Gastrocnemius medialis (tissue), 4 donors: ENCODE data around the gene COL23A1. TPM values are rescaled to one million over a fixed set of nuclear protein-coding genes. Genes with fewer than 3 reads are reported as not detected.

ENCODE experiments used
- ATAC-seq, 2 donors: fragments of 150-250 bp; one replicate each; pipeline ENCODE4 v1.9.1; 2016
- DNase-seq, 2 donors: peaks; one replicate each; pipeline ENCODE4 v3.0.0-alpha.2; 2019
- H3K27ac ChIP-seq, 4 donors: fragments of 200-600 bp; sonication (generic); 1 replicate in 1 of 4; 2 replicates in 3 of 4; pipeline ENCODE4 v1.5.1; 2016 to 2018; ENCODE audit warnings: mild to moderate bottlenecking in 2 of 4, moderate library complexity in 1 of 4
- H3K27me3 ChIP-seq, 3 donors: fragments of 200-600 bp; sonication (generic) in 2 of 3; 1 replicate in 1 of 3; 2 replicates in 2 of 3; pipeline versions ENCODE4 v1.5.1 to v1.6.0; 2016 to 2019; ENCODE audit warnings: mild to moderate bottlenecking in 1 of 3, moderate library complexity in 1 of 3
- H3K36me3 ChIP-seq, 2 donors: fragments of 200-600 bp; sonication (generic) in 1 of 2; one replicate each; pipeline ENCODE4 v1.5.1; 2017 to 2018
- H3K4me1 ChIP-seq, 2 donors: fragments of 200-600 bp; sonication (generic) in 1 of 2; one replicate each; pipeline ENCODE4 v1.5.1; 2016 to 2017; ENCODE audit warnings: mild to moderate bottlenecking in 2 of 2
- H3K4me3 ChIP-seq, 4 donors: fragments of 200-600 bp; sonication (generic) in 3 of 4; 1 replicate in 1 of 4; 2 replicates in 3 of 4; pipeline ENCODE4 v1.5.1; 2016 to 2019; ENCODE audit warnings: mild to moderate bottlenecking in 2 of 4
- H3K9me3 ChIP-seq, 3 donors: fragments of 200-600 bp; sonication (generic) in 2 of 3; 1 replicate in 1 of 3; 2 replicates in 2 of 3; pipeline ENCODE4 v1.5.1; 2016 to 2019
- CTCF ChIP-seq, 5 experiments: fragments of 450-650 bp in 3 of 5; fragments of 200-600 bp in 2 of 5; sonication (generic) in 2 of 5; IDR thresholded peaks in 4 of 5; conservative IDR thresholded peaks in 1 of 5; 1 replicate in 4 of 5; 2 replicates in 1 of 5; pipeline ENCODE4 v1.5.1; 2016 to 2019; ENCODE audit warnings: antibody characterized with exemption in 5 of 5, mild to moderate bottlenecking in 3 of 5, moderate library complexity in 3 of 5
- POLR2A ChIP-seq, 2 donors: fragments of 450-650 bp; IDR thresholded peaks; one replicate each; pipeline ENCODE4 v1.6.1; 2017; ENCODE audit warnings: antibody characterized with exemption in 2 of 2, mild to moderate bottlenecking in 2 of 2, moderate library complexity in 2 of 2
- in situ Hi-C, 4 donors: fragments of 200-750 bp; cut with MboI; loops; one replicate each; pipeline versions ENCODE4 v1.15.0 to v1.8.0; 2017; ENCODE audit warnings: low sequenced_read_pairs in 4 of 4
- intact Hi-C: fragments of 100-400 bp; cut with DNase I; formaldehyde crosslinking; loops from one replicate; pipeline ENCODE4 v1.15.1; 2023; ENCODE audit warnings: low total_unique reads
- total RNA-seq, 4 donors: library from RNA; depleted of rRNA; stranded (reverse); fragments of >200 nt; gene quantifications; one replicate each; pipeline versions ENCODE4 v1.1.0 to v1.2.3, GENCODE V29; 2016

The COL23A1 gene
- total RNA-seq, 4 donors from 2014 or later, result 0.62 to 1.1 (median 0.97) TPM; not detected in 1

DNA sequence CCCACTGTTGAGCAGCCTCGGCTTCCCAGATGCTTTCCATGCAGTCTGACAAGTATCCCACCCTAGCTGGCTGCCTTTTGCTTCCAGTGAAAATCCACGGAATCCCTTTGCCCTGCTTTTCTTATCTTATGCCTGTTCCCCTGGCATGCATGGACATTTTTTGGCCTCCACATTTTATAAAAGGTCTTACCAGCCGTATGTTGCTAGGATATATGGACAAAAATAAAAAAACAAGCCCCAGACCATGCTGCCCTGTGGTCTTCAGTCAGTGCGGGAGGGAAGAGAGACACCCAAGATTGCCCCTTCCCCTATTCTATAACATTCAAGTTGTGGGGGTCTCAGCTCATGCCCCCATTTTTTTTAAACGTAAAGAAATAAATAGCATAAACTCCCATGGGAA, 129.6 kb downstream of the COL23A1 start:
- in situ Hi-C loops (no loop called here), intact Hi-C loops (loop anchor here (2.0 to 5.0 kb wide), 2 partner anchors 130 to 178 kb away; partner anchors contain the start of gene COL23A1)
- H3K9me3 ChIP-seq, result no peaks in the 10 kb centered on the region
- H3K4me3 ChIP-seq, result no peak overlapping the region
- H3K36me3 ChIP-seq, result no peaks in the 10 kb centered on the region
- no peak for TF ChIP-seq CTCF (IDR thresholded peaks at IDR 0.05 in 4 of 5, conservative IDR thresholded peaks at IDR 0.05 in 1 of 5)
- no peak for TF ChIP-seq POLR2A (IDR thresholded peaks at IDR 0.05)
- H3K27ac ChIP-seq, result no peak overlapping the region
- no peak for DNase-seq
- H3K4me1 ChIP-seq, result peaks cover 0 to 3% of the 10 kb centered on the region in 2 donors
- no peak for ATAC-seq
- H3K27me3 ChIP-seq, result no peaks in the 10 kb centered on the region

DNA sequence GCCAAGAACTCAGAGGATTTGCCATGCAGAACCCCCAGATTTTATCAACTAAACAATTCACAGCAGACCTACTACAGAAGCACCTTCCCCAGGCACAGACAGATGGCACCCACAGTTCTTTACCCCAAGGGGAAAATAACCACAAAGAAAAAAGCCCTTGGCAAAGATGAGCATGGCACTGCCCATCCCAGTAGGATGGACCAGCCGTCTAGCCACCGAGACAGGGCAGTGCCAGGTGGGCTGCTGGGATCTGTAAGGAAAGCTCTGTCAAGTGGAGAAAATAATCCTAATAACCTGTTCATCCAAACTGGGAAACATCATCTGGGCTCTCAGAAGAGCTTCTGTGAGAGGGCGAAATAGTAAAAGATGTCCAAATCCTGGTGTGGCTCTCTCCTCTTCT, 130.0 kb downstream of the COL23A1 start:
- intact Hi-C loops (loop anchor here (2.0 to 5.0 kb wide), 2 partner anchors 131 to 178 kb away; partner anchors contain the start of gene COL23A1), in situ Hi-C loops (no loop called here)
- no peak overlapping the region for H3K4me3 ChIP-seq
- DNase-seq, result no peak
- no peak overlapping the region for H3K27ac ChIP-seq
- H3K27me3 ChIP-seq, result no peaks in the 10 kb centered on the region
- TF ChIP-seq POLR2A (IDR thresholded peaks at IDR 0.05), result no peak
- no peak for TF ChIP-seq CTCF (IDR thresholded peaks at IDR 0.05 in 4 of 5, conservative IDR thresholded peaks at IDR 0.05 in 1 of 5)
- no peaks in the 10 kb centered on the region for H3K36me3 ChIP-seq
- H3K9me3 ChIP-seq, result no peaks in the 10 kb centered on the region
- ATAC-seq, result no peak
- H3K4me1 ChIP-seq, result peaks cover 0 to 3% of the 10 kb centered on the region in 2 donors

DNA sequence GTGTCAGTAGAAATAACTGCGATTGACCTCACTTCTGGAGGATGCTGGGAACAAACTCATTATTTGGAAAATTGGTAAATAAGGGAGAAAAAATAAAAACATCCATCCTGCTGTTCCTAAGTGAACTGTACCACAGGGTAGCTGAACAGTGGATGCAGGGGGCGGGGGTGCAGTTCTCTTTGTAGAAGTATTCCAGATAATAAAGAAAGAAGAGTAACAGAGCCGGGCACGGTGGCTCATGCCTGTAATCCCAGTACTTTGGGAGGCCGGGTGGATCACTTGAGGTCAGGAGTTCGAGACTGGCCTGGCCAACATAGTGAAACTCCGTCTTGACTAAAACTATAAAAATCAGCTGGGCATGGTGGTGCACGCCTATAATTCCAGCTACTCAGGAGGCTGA, 132.1 kb downstream of the COL23A1 start:
- in situ Hi-C loops, result no loop called here
- Histone ChIP-seq H3K4me1 (peaks cover 0 to 3% of the 10 kb centered on the region in 2 donors), H3K4me3 (no peak overlapping the region), H3K9me3 (no peaks in the 10 kb centered on the region), H3K27ac (no peak overlapping the region), H3K27me3 (no peaks in the 10 kb centered on the region), H3K36me3 (no peaks in the 10 kb centered on the region)
- TF ChIP-seq CTCF (IDR thresholded peaks at IDR 0.05 in 4 of 5, conservative IDR thresholded peaks at IDR 0.05 in 1 of 5) (no peak), POLR2A (IDR thresholded peaks at IDR 0.05) (no peak)
- ATAC-seq, result no peak
- DNase-seq, result no peak
- intact Hi-C loops, result no loop called here

DNA sequence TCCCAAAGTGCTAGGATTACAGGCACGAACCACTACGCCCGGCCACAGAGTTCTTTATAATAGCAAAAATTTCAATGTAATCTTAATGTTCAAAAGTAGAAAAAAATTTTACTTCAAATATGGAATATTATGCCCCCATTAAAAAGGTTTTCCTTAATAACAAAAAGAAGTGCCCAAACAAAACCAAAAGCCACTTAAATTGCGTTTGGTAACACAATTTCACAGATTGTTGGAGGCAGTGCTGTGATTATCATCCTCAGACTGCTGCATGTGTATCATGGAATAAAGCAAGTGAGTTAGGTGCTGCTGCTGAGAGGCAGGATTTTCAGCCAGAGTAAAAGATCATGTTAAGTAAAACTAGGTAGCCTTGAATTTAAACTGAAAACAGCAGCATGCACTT, 132.7 kb downstream of the COL23A1 start:
- H3K4me1 ChIP-seq, result peaks cover 0 to 3% of the 10 kb centered on the region in 2 donors
- H3K4me3 ChIP-seq, result no peak overlapping the region
- TF ChIP-seq CTCF (IDR thresholded peaks at IDR 0.05 in 4 of 5, conservative IDR thresholded peaks at IDR 0.05 in 1 of 5), result no peak
- TF ChIP-seq POLR2A (IDR thresholded peaks at IDR 0.05), result no peak
- intact Hi-C loops (no loop called here), in situ Hi-C loops (no loop called here)
- no peaks in the 10 kb centered on the region for H3K36me3 ChIP-seq
- H3K9me3 ChIP-seq, result no peaks in the 10 kb centered on the region
- ATAC-seq (no peak), DNase-seq (no peak)
- no peak overlapping the region for H3K27ac ChIP-seq
- H3K27me3 ChIP-seq, result no peaks in the 10 kb centered on the region

DNA sequence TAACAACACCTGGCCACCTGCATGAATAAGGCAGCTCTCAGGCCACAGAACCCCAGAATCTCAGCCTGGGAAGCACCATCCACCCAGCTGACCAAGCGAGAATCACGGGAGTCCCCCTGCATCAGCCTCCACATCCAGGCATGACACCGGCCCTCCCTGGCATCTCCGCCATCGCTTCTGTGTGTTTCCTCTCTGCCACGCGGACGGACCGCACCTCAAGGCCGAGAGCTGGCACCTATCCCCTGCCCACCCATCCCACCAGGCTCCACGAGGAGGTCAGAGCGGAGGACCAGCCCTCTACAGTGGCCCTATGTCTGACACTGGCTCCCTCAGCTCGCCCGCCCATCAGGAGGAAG, 134.7 kb downstream of the COL23A1 start:
- no peak overlapping the region for H3K27ac ChIP-seq
- ATAC-seq (no peak), DNase-seq (no peak)
- no peaks in the 10 kb centered on the region for H3K27me3 ChIP-seq
- TF ChIP-seq POLR2A (IDR thresholded peaks at IDR 0.05), result no peak
- no peak for TF ChIP-seq CTCF (IDR thresholded peaks at IDR 0.05 in 4 of 5, conservative IDR thresholded peaks at IDR 0.05 in 1 of 5)
- no peaks in the 10 kb centered on the region for H3K9me3 ChIP-seq
- no peak overlapping the region for H3K4me3 ChIP-seq
- no peaks in the 10 kb centered on the region for H3K4me1 ChIP-seq
- H3K36me3 ChIP-seq, result no peaks in the 10 kb centered on the region
- in situ Hi-C loops, result no loop called here
- intact Hi-C loops, result no loop called here
